Activated T-helper 2 cell treated with anti-CD3 and anti-CD28 coated beads, Interferon-gamma antibody, Interleukin-2, Interleukin-4, amounts not matched to agents 10 μg/mL and 5 μg/mL and 100 μg/mL, durations not matched to agents 14 hours and 24 hours and 36 hours (primary cell): ENCODE measurements around the gene MTM1. TPM values are rescaled to one million over a fixed set of nuclear protein-coding genes. Genes with fewer than 3 reads are reported as not detected.
A peak's percentile ranks its signal among the peaks of the same experiment; 100 is the strongest.

ENCODE experiments used
- DNase-seq: peaks from one replicate; pipeline ENCODE4 v3.0.0; 2021; ENCODE audit warnings: low spot score
- H3K27ac Mint-ChIP-seq: one replicate; pipeline ENCODE4 v1.8.0; 2021; ENCODE audit warnings: mixed read lengths
- H3K27me3 Mint-ChIP-seq: one replicate; pipeline ENCODE4 v1.8.0; 2021; ENCODE audit warnings: low read depth, mixed read lengths
- H3K36me3 Mint-ChIP-seq: one replicate; pipeline ENCODE4 v1.8.0; 2021; ENCODE audit warnings: low read depth, mixed read lengths
- H3K4me1 Mint-ChIP-seq: one replicate; pipeline ENCODE4 v1.8.0; 2021; ENCODE audit warnings: low read depth, mixed read lengths
- H3K4me3 Mint-ChIP-seq: one replicate; pipeline ENCODE4 v1.8.0; 2021; ENCODE audit warnings: low read depth, mild to moderate bottlenecking, moderate library complexity, mixed read lengths
- H3K9me3 Mint-ChIP-seq: one replicate; pipeline ENCODE4 v1.8.0; 2021; ENCODE audit warnings: mixed read lengths
- intact Hi-C: fragments of 100-400 bp; cut with micrococcal nuclease; formaldehyde crosslinking; loops from one replicate; pipeline ENCODE4 v1.15.1; 2023
- total RNA-seq: library from RNA; stranded (reverse); gene quantifications from 2 replicates; pipeline ENCODE4 v1.2.3, GENCODE V29; 2022

Gene MTM1
- total RNA-seq, 1 donor from 2014 or later: 26.5 TPM

DNA sequence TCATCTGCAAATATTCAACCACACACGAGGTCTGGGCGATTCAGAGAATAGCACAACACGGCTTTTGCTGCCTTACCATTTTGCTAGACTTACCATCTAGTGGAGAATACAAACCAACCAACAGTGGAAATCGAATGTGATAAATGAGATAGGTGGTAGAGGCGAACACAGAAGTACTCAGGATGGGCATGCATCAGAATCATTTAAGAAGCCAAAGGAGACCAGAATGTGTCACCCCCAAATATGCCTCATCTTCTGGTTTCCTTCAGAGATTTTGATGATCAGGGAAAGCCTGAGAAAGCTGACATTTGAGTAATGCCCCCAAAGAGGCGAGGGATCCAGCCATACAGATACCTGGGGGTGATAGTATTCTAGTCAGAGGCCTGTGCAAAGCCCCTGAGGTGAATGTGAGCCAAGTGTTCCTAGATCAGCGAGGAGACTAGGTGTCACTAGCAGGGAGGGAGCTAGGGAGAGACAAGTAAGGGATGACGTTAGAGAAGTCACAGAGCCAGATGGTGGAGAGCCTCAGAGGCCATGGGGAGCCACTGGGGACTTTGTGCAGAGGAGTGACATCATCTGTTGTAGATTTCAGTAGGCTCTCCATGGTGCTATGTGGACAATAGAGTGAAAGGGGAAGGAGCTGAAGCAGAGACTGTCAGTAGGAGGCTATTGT lies 126.5 kb downstream of the MTM1 start:
- Mint-ChIP-seq H3K9me3 (no peaks in the 10 kb centered on the region), H3K4me3 (peak overlapping the region; percentile 76), H3K36me3 (peaks cover 20% of the 10 kb centered on the region), H3K4me1 (peaks cover 52% of the 10 kb centered on the region), H3K27ac (peak overlapping the region; percentile 92), H3K27me3 (no peaks in the 10 kb centered on the region)
- no peak for DNase-seq
- intact Hi-C loops: loop anchor here (1.0 to 10.0 kb wide), 6 partner anchors 9 to 1150 kb away; partner anchors contain the start of genes EOLA1, EOLA2, HSFX3 and MAMLD1

DNA sequence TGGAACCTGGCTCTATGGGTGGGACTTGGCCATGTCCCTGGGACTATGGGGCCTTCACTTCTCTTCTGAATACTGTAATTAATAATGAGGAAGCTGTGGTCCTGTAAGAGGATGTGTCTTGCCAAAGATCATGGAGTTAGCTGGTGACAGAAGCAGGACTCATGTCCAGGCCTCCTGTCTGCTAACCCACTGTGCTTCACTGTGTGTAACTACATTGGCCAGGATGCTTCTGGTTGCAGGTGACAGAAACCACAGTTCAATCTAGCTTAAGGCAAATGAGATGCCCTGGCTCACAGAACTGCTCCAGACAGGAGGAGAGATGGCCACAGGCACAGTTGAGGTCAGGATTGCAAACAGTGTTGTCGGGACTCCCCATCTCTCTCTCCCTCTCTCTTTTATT lies 127.9 kb downstream of the MTM1 start:
- Mint-ChIP-seq H3K4me1 (peaks cover 44% of the 10 kb centered on the region), H3K27me3 (no peaks in the 10 kb centered on the region), H3K4me3 (peak overlapping the region; percentile 76), H3K9me3 (no peaks in the 10 kb centered on the region), H3K27ac (peak overlapping the region; percentile 92), H3K36me3 (peaks cover 20% of the 10 kb centered on the region)
- no peak for DNase-seq
- intact Hi-C loops: loop anchor here (5.0 to 10.0 kb wide), 3 partner anchors 214 to 1152 kb away; partner anchors contain the start of genes EOLA1, EOLA2 and HSFX3

GRCh38 chrX:150696866-150697265 lies 128.4 kb downstream of the MTM1 start:
- H3K36me3 Mint-ChIP-seq: peaks cover 26% of the 10 kb centered on the region
- H3K9me3 Mint-ChIP-seq: no peaks in the 10 kb centered on the region
- H3K27me3 Mint-ChIP-seq: no peaks in the 10 kb centered on the region
- H3K27ac Mint-ChIP-seq: peak overlapping the region; percentile 92
- no peak for DNase-seq
- peaks cover 41% of the 10 kb centered on the region for H3K4me1 Mint-ChIP-seq
- no peak overlapping the region for H3K4me3 Mint-ChIP-seq
- intact Hi-C loops: loop anchor here (5.0 to 10.0 kb wide), 3 partner anchors 215 to 1152 kb away; partner anchors contain the start of genes EOLA1, EOLA2 and HSFX3

GRCh38 chrX:150697641-150698040 lies 129.2 kb downstream of the MTM1 start:
- H3K27me3 Mint-ChIP-seq: no peaks in the 10 kb centered on the region
- no peak for DNase-seq
- H3K9me3 Mint-ChIP-seq: no peaks in the 10 kb centered on the region
- peak overlapping the region; percentile 92 for H3K27ac Mint-ChIP-seq
- intact Hi-C loops: loop anchor here (5.0 to 10.0 kb wide), 3 partner anchors 215 to 1153 kb away; partner anchors contain the start of genes EOLA1, EOLA2 and HSFX3
- peaks cover 38% of the 10 kb centered on the region for H3K4me1 Mint-ChIP-seq
- peak overlapping the region; percentile 18 for H3K4me3 Mint-ChIP-seq
- peaks cover 29% of the 10 kb centered on the region for H3K36me3 Mint-ChIP-seq

GRCh38 chrX:150698981-150699380 lies 130.6 kb downstream of the MTM1 start:
- no peak overlapping the region for H3K4me3 Mint-ChIP-seq
- H3K4me1 Mint-ChIP-seq: peaks cover 42% of the 10 kb centered on the region
- H3K27me3 Mint-ChIP-seq: no peaks in the 10 kb centered on the region
- peaks cover 38% of the 10 kb centered on the region for H3K36me3 Mint-ChIP-seq
- no peaks in the 10 kb centered on the region for H3K9me3 Mint-ChIP-seq
- intact Hi-C loops: loop anchor here (5.0 to 10.0 kb wide), 3 partner anchors 217 to 1154 kb away; partner anchors contain the start of genes EOLA1, EOLA2 and HSFX3
- no peak for DNase-seq
- no peak overlapping the region for H3K27ac Mint-ChIP-seq

DNA sequence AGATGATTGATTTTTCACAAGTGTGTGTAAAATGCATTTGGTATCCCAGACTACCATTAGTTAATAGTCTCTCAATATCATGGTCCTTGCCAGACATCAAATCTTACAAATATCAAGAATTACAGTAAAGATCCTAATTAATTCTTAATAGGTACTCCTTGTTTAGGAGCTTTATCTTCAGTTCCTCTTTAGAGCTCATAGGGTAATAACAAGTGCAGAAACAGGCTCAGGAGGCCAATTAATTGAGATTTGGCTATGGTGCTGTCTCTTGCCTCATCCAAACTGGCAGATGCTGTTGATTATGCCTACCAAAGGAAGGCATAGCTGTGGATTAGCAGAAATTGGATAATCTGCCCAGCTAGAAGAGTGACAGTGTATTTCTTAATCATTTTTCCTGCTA lies 131.7 kb downstream of the MTM1 start:
- Mint-ChIP-seq H3K9me3 (no peaks in the 10 kb centered on the region), H3K4me1 (peaks cover 44% of the 10 kb centered on the region), H3K27me3 (no peaks in the 10 kb centered on the region), H3K27ac (no peak overlapping the region), H3K36me3 (peaks cover 47% of the 10 kb centered on the region), H3K4me3 (no peak overlapping the region)
- no peak for DNase-seq
- intact Hi-C loops: loop anchor here (10.0 kb wide), 1 partner anchor 65 kb away; no protein-coding TSS in a partner anchor

- DNase-seq: no peak
- H3K27me3 Mint-ChIP-seq: no peaks in the 10 kb centered on the region
- H3K27ac Mint-ChIP-seq: no peak overlapping the region
- peaks cover 48% of the 10 kb centered on the region for H3K36me3 Mint-ChIP-seq
- H3K9me3 Mint-ChIP-seq: no peaks in the 10 kb centered on the region
- H3K4me1 Mint-ChIP-seq: peaks cover 38% of the 10 kb centered on the region
- intact Hi-C loops: loop anchor here (10.0 kb wide), 1 partner anchor 67 kb away; no protein-coding TSS in a partner anchor
- H3K4me3 Mint-ChIP-seq: no peak overlapping the region
These were observed 133.0 kb downstream of the MTM1 start for GRCh38 chrX:150701377-150701776.

GRCh38 chrX:150702966-150703694 lies 134.7 kb downstream of the MTM1 start:
- H3K27me3 Mint-ChIP-seq: no peaks in the 10 kb centered on the region
- peak overlapping the region; percentile 38 for H3K27ac Mint-ChIP-seq
- peaks cover 28% of the 10 kb centered on the region for H3K4me1 Mint-ChIP-seq
- intact Hi-C loops: loop anchor here (10.0 kb wide), 1 partner anchor 68 kb away; no protein-coding TSS in a partner anchor
- DNase-seq: no peak
- peaks cover 61% of the 10 kb centered on the region for H3K36me3 Mint-ChIP-seq
- H3K4me3 Mint-ChIP-seq: no peak overlapping the region
- H3K9me3 Mint-ChIP-seq: no peaks in the 10 kb centered on the region

- Mint-ChIP-seq H3K4me1 (peaks cover 28% of the 10 kb centered on the region), H3K4me3 (no peak overlapping the region)
These were observed 135.2 kb downstream of the MTM1 start for GRCh38 chrX:150703695-150703974.

GRCh38 chrX:150704030-150704613 lies 135.7 kb downstream of the MTM1 start:
- intact Hi-C loops: loop anchor here (1.0 to 10.0 kb wide), 2 partner anchors 9 to 69 kb away; no protein-coding TSS in a partner anchor
- no peaks in the 10 kb centered on the region for H3K27me3 Mint-ChIP-seq
- H3K27ac Mint-ChIP-seq: peak overlapping the region; percentile 56
- no peak for DNase-seq
- H3K4me3 Mint-ChIP-seq: no peak overlapping the region
- H3K9me3 Mint-ChIP-seq: no peaks in the 10 kb centered on the region
- peaks cover 61% of the 10 kb centered on the region for H3K36me3 Mint-ChIP-seq
- H3K4me1 Mint-ChIP-seq: peaks cover 28% of the 10 kb centered on the region

More at GRCh38 chrX:150703695-150703974, 135.2 kb downstream of the MTM1 start:
- no peak for DNase-seq
- H3K27ac Mint-ChIP-seq: peak overlapping the region; percentile 38
- intact Hi-C loops: loop anchor here (10.0 kb wide), 1 partner anchor 69 kb away; no protein-coding TSS in a partner anchor
- no peaks in the 10 kb centered on the region for H3K9me3 Mint-ChIP-seq
- H3K27me3 Mint-ChIP-seq: no peaks in the 10 kb centered on the region
- H3K36me3 Mint-ChIP-seq: peaks cover 61% of the 10 kb centered on the region

- no peak for DNase-seq
- Mint-ChIP-seq H3K4me1 (peaks cover 16% of the 10 kb centered on the region), H3K4me3 (no peak overlapping the region), H3K36me3 (peaks cover 20% of the 10 kb centered on the region), H3K9me3 (no peaks in the 10 kb centered on the region), H3K27ac (no peak overlapping the region), H3K27me3 (no peaks in the 10 kb centered on the region)
- intact Hi-C loops: no loop called here
These were observed 144.2 kb downstream of the MTM1 start for GRCh38 chrX:150712619-150713018.

DNA sequence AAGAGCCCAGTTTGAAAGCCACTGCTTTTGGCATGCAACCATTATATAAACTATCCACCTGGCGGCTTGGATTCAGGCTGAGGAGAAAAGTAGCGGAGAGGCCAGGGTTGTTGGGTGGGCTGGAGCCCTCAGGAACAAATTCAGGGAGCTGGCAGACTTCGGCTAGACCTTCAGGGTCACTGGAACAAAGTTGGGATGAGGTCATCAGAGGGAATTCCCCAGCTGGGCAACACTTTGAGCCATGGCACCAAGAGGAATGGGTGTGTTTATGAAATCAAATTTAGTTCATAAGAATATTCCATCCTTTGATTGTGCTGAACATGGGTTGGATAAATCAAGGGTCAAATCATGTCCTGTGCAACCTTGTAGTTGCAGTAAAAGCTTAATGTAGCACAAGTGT lies 146.8 kb downstream of the MTM1 start:
- intact Hi-C loops: no loop called here
- Mint-ChIP-seq H3K36me3 (peaks cover 16% of the 10 kb centered on the region), H3K9me3 (no peaks in the 10 kb centered on the region), H3K4me3 (no peak overlapping the region), H3K27me3 (no peaks in the 10 kb centered on the region), H3K4me1 (peaks cover 12% of the 10 kb centered on the region), H3K27ac (no peak overlapping the region)
- no peak for DNase-seq
